Measurements from ENCODE around the gene ZNF516.
A peak's percentile ranks its signal among the peaks of the same experiment; 100 is the strongest.
"Not testable (repeated sequence)": the region's sequence is repeated elsewhere in the genome, so short reads cannot be mapped to it uniquely, and the experiment has no call there.

Gene ZNF516

GRCh38 chr18:76490670-76491472, 4.2 kb downstream of the ZNF516 start:
- no peak for DNase-seq (ENCODE audit: low read depth in 2 of 2)

GRCh38 chr18:76490033-76490432, 5.0 kb downstream of the ZNF516 start:
- no peak for DNase-seq (ENCODE audit: low read depth in 2 of 2)

- no peak for DNase-seq (ENCODE audit: low read depth in 2 of 2)
These were observed 6.0 kb downstream of the ZNF516 start for GRCh38 chr18:76489081-76489480.

GRCh38 chr18:76488190-76488589, 6.9 kb downstream of the ZNF516 start:
- no peak for DNase-seq (ENCODE audit: low read depth in 2 of 2)

GRCh38 chr18:76487782-76488181, 7.3 kb downstream of the ZNF516 start:
- DNase-seq (ENCODE audit: low read depth in 2 of 2): no peak

GRCh38 chr18:76487070-76487469, 8.0 kb downstream of the ZNF516 start:
- DNase-seq (ENCODE audit: low read depth in 2 of 2): no peak

- DNase-seq (ENCODE audit: low read depth in 2 of 2): no peak
These were observed 8.5 kb downstream of the ZNF516 start for GRCh38 chr18:76486574-76486973.

- no peak for DNase-seq (ENCODE audit: low read depth in 2 of 2)
These were observed 9.0 kb downstream of the ZNF516 start for GRCh38 chr18:76486038-76486437.

- DNase-seq (ENCODE audit: low read depth in 2 of 2): no peak
These were observed 10.2 kb downstream of the ZNF516 start for GRCh38 chr18:76484749-76485387.

- DNase-seq (ENCODE audit: low read depth in 2 of 2): no peak
These were observed 11.3 kb downstream of the ZNF516 start for GRCh38 chr18:76483780-76484179.

- DNase-seq (ENCODE audit: low read depth in 2 of 2): no peak
These were observed 11.9 kb downstream of the ZNF516 start for GRCh38 chr18:76482971-76483691.

GRCh38 chr18:76482267-76482666, 12.8 kb downstream of the ZNF516 start:
- no peak for DNase-seq (ENCODE audit: low read depth in 2 of 2)

- DNase-seq (ENCODE audit: low read depth in 2 of 2): no peak
These were observed 14.1 kb downstream of the ZNF516 start for GRCh38 chr18:76480913-76481312.

- no peak for DNase-seq (ENCODE audit: low read depth in 2 of 2)
These were observed 15.4 kb downstream of the ZNF516 start for GRCh38 chr18:76479351-76480238.

- DNase-seq (ENCODE audit: low read depth in 2 of 2): peak; percentile 64 to 71
These were observed 18.1 kb downstream of the ZNF516 start for GRCh38 chr18:76476665-76477561.

GRCh38 chr18:76475450-76476194, 19.4 kb downstream of the ZNF516 start:
- no peak for DNase-seq (ENCODE audit: low read depth in 2 of 2)

GRCh38 chr18:76474824-76475223, 20.2 kb downstream of the ZNF516 start:
- no peak for DNase-seq (ENCODE audit: low read depth in 2 of 2)

- DNase-seq (ENCODE audit: low read depth in 2 of 2): not testable (repeated sequence)
These were observed 21.5 kb downstream of the ZNF516 start for GRCh38 chr18:76473521-76473920.

GRCh38 chr18:76472829-76473228, 22.2 kb downstream of the ZNF516 start:
- DNase-seq (ENCODE audit: low read depth in 2 of 2): no peak

GRCh38 chr18:76471593-76471992, 23.4 kb downstream of the ZNF516 start:
- no peak for DNase-seq (ENCODE audit: low read depth in 2 of 2)

Data from fibroblast of skin of left biceps (primary cell).